Vagina (tissue), 2 donors: ENCODE measurements around the gene AKR7A3. TPM values are rescaled to one million over a fixed set of nuclear protein-coding genes. Genes with fewer than 3 reads are reported as not detected.

Experiments
- DNase-seq, 2 donors: peaks; one replicate each; pipeline ENCODE4 v3.0.0-alpha.2; 2017; ENCODE audit errors: extremely low spot score in 2 of 2
- H3K27ac ChIP-seq: fragments of 200-600 bp; sonication (generic); one replicate; pipeline ENCODE4 v1.5.1; 2019
- H3K27me3 ChIP-seq: fragments of 200-600 bp; sonication (generic); one replicate; pipeline ENCODE4 v1.5.1; 2019
- H3K36me3 ChIP-seq, 2 donors: fragments of 200-600 bp; sonication (generic); one replicate each; pipeline ENCODE4 v1.5.1; 2017 to 2019
- H3K4me1 ChIP-seq: fragments of 200-600 bp; sonication (generic); one replicate; pipeline ENCODE4 v1.5.1; 2019
- H3K4me3 ChIP-seq, 2 donors: fragments of 200-600 bp; sonication (generic); 1 replicate in 1 of 2; 2 replicates in 1 of 2; pipeline ENCODE4 v1.5.1; 2016 to 2019
- H3K9me3 ChIP-seq: fragments of 200-600 bp; sonication (generic); one replicate; pipeline ENCODE4 v1.5.1; 2019
- CTCF ChIP-seq, 3 experiments: fragments of 450-650 bp in 2 of 3; fragments of 200-600 bp in 1 of 3; sonication (generic) in 1 of 3; IDR thresholded peaks; one replicate each; pipeline ENCODE4 v1.5.1; 2017 to 2019; ENCODE audit warnings: antibody characterized with exemption in 3 of 3, mild to moderate bottlenecking in 2 of 3, moderate library complexity in 2 of 3
- POLR2A ChIP-seq, 2 donors: fragments of 450-650 bp; IDR thresholded peaks; one replicate each; pipeline ENCODE4 v1.6.1; 2017; ENCODE audit warnings: antibody characterized with exemption in 2 of 2, mild to moderate bottlenecking in 2 of 2, moderate library complexity in 2 of 2
- POLR2AphosphoS5 ChIP-seq, 2 donors: sonication (generic); formaldehyde crosslinking; IDR thresholded peaks; one replicate each; pipeline ENCODE4 v1.9.0; 2017; ENCODE audit warnings: antibody characterized with exemption in 2 of 2, mild to moderate bottlenecking in 2 of 2, low read depth in 1 of 2; ENCODE audit not compliant: insufficient read depth in 1 of 2
- intact Hi-C: fragments of 100-400 bp; cut with DNase I; formaldehyde crosslinking; loops from one replicate; pipeline ENCODE4 v1.15.1; 2023
- total RNA-seq: library from RNA; depleted of rRNA; stranded (reverse); fragments of >200 nt; gene quantifications from one replicate; pipeline ENCODE4 v1.2.3, GENCODE V29; 2016

Gene AKR7A3
- total RNA-seq, 1 donor from 2014 or later = 4.2 TPM

GRCh38 chr1:19325368-19325957 is 36.9 kb upstream of the AKR7A3 start:
- Histone ChIP-seq H3K27me3 (no peaks in the 10 kb centered on the region), H3K4me1 (no peaks in the 10 kb centered on the region), H3K36me3 (peaks cover 0 to 43% of the 10 kb centered on the region in 2 donors), H3K4me3 (no peak overlapping the region), H3K27ac (no peak overlapping the region), H3K9me3 (no peaks in the 10 kb centered on the region)
- no peak for DNase-seq
- TF ChIP-seq POLR2A (IDR thresholded peaks at IDR 0.05) = no peak
- intact Hi-C loops = no loop called here

GRCh38 chr1:19324665-19324990 is 36.1 kb upstream of the AKR7A3 start:
- H3K27ac ChIP-seq = no peak overlapping the region
- H3K9me3 ChIP-seq = no peaks in the 10 kb centered on the region
- TF ChIP-seq CTCF (IDR thresholded peaks at IDR 0.05) (no peak), POLR2AphosphoS5 (IDR thresholded peaks at IDR 0.05; ENCODE audit: insufficient read depth in 1 of 2, low read depth in 1 of 2) (no peak), POLR2A (IDR thresholded peaks at IDR 0.05) (no peak)
- H3K4me3 ChIP-seq = no peak overlapping the region
- no peaks in the 10 kb centered on the region for H3K27me3 ChIP-seq
- intact Hi-C loops = no loop called here
- no peak for DNase-seq
- H3K4me1 ChIP-seq = no peaks in the 10 kb centered on the region
- H3K36me3 ChIP-seq = peaks cover 0 to 43% of the 10 kb centered on the region in 2 donors

- Histone ChIP-seq H3K4me1 (no peaks in the 10 kb centered on the region), H3K36me3 (peaks cover 0 to 43% of the 10 kb centered on the region in 2 donors), H3K4me3 (no peak overlapping the region), H3K27ac (no peak overlapping the region), H3K27me3 (no peaks in the 10 kb centered on the region), H3K9me3 (no peaks in the 10 kb centered on the region)
- TF ChIP-seq POLR2A (IDR thresholded peaks at IDR 0.05) = no peak
- no peak for TF ChIP-seq POLR2AphosphoS5 (IDR thresholded peaks at IDR 0.05; ENCODE audit: insufficient read depth in 1 of 2, low read depth in 1 of 2)
- TF ChIP-seq CTCF (IDR thresholded peaks at IDR 0.05) = no peak
- intact Hi-C loops = no loop called here
- DNase-seq = no peak
Measured at GRCh38 chr1:19323987-19324664, 35.6 kb upstream of the AKR7A3 start.

- no peaks in the 10 kb centered on the region for H3K4me1 ChIP-seq
- intact Hi-C loops = no loop called here
- H3K9me3 ChIP-seq = no peaks in the 10 kb centered on the region
- no peaks in the 10 kb centered on the region for H3K27me3 ChIP-seq
- H3K27ac ChIP-seq = no peak overlapping the region
- no peak for DNase-seq
- TF ChIP-seq CTCF (IDR thresholded peaks at IDR 0.05) (no peak), POLR2A (IDR thresholded peaks at IDR 0.05) (no peak), POLR2AphosphoS5 (IDR thresholded peaks at IDR 0.05; ENCODE audit: insufficient read depth in 1 of 2, low read depth in 1 of 2) (no peak)
- no peak overlapping the region for H3K4me3 ChIP-seq
- H3K36me3 ChIP-seq = peaks cover 0 to 34% of the 10 kb centered on the region in 2 donors
Measured at GRCh38 chr1:19322481-19322880, 33.9 kb upstream of the AKR7A3 start.

- Histone ChIP-seq H3K9me3 (no peaks in the 10 kb centered on the region), H3K27me3 (no peaks in the 10 kb centered on the region), H3K27ac (no peak overlapping the region), H3K4me1 (peaks cover 6% of the 10 kb centered on the region), H3K4me3 (no peak overlapping the region), H3K36me3 (peaks cover 0 to 28% of the 10 kb centered on the region in 2 donors)
- intact Hi-C loops = no loop called here
- no peak for DNase-seq
- TF ChIP-seq POLR2AphosphoS5 (IDR thresholded peaks at IDR 0.05; ENCODE audit: insufficient read depth in 1 of 2, low read depth in 1 of 2) = no peak
Measured at GRCh38 chr1:19321071-19321470, 32.5 kb upstream of the AKR7A3 start.

GRCh38 chr1:19319196-19319595 is 30.6 kb upstream of the AKR7A3 start:
- intact Hi-C loops = no loop called here
- H3K9me3 ChIP-seq = no peaks in the 10 kb centered on the region
- H3K27me3 ChIP-seq = no peaks in the 10 kb centered on the region
- peaks cover 19% of the 10 kb centered on the region for H3K4me1 ChIP-seq
- no peak overlapping the region for H3K27ac ChIP-seq
- TF ChIP-seq CTCF (IDR thresholded peaks at IDR 0.05) (no peak), POLR2A (IDR thresholded peaks at IDR 0.05) (no peak), POLR2AphosphoS5 (IDR thresholded peaks at IDR 0.05; ENCODE audit: insufficient read depth in 1 of 2, low read depth in 1 of 2) (no peak)
- peaks cover 0 to 9% of the 10 kb centered on the region in 2 donors for H3K36me3 ChIP-seq
- H3K4me3 ChIP-seq = no peak overlapping the region
- no peak for DNase-seq
